ENCODE measurements around the gene FOXF1.

FOXF1 gene

GRCh38 chr16:86496262-86496928, 13.9 kb upstream of the FOXF1 start:
- Histone ChIP-seq H3K36me3 (ENCODE audit: insufficient read depth, insufficient read length, low read length) (no peaks in the 10 kb centered on the region), H3K27me3 (ENCODE audit: insufficient read depth, insufficient read length) (peaks cover 98% of the 10 kb centered on the region), H3K4me1 (ENCODE audit: insufficient read depth, insufficient read length) (peaks cover 5% of the 10 kb centered on the region), H3K9me3 (ENCODE audit: insufficient read depth, low read length) (no peaks in the 10 kb centered on the region), H3K4me3 (ENCODE audit: insufficient read length, low read depth) (no peak overlapping the region), H3K9ac (ENCODE audit: insufficient read length, low read depth) (no peak overlapping the region)
- DNase-seq (ENCODE audit: low read depth, low spot score): no peak
- no peak for TF ChIP-seq YY1 (IDR thresholded peaks at IDR 0.05; ENCODE audit: insufficient read depth, insufficient read length)
- TF ChIP-seq SUZ12 (IDR thresholded peaks at IDR 0.05; ENCODE audit: extremely low read depth, insufficient read depth, insufficient read length): peak; percentile 62

GRCh38 chr16:86496929-86497461, 13.3 kb upstream of the FOXF1 start:
- peak overlapping the region; percentile 22 for H3K4me3 ChIP-seq (ENCODE audit: insufficient read length, low read depth)
- peaks cover 98% of the 10 kb centered on the region for H3K27me3 ChIP-seq (ENCODE audit: insufficient read depth, insufficient read length)
- no peaks in the 10 kb centered on the region for H3K36me3 ChIP-seq (ENCODE audit: insufficient read depth, insufficient read length, low read length)
- no peaks in the 10 kb centered on the region for H3K9me3 ChIP-seq (ENCODE audit: insufficient read depth, low read length)
- no peak for DNase-seq (ENCODE audit: low read depth, low spot score)
- H3K9ac ChIP-seq (ENCODE audit: insufficient read length, low read depth): no peak overlapping the region
- TF ChIP-seq ZNF274 (IDR thresholded peaks at IDR 0.05; ENCODE audit: low read depth, low read length) (no peak), YY1 (IDR thresholded peaks at IDR 0.05; ENCODE audit: insufficient read depth, insufficient read length) (no peak), SUZ12 (IDR thresholded peaks at IDR 0.05; ENCODE audit: extremely low read depth, insufficient read depth, insufficient read length) (peak; percentile 91)
- H3K4me1 ChIP-seq (ENCODE audit: insufficient read depth, insufficient read length): peaks cover 5% of the 10 kb centered on the region

- no peaks in the 10 kb centered on the region for H3K36me3 ChIP-seq (ENCODE audit: insufficient read depth, insufficient read length, low read length)
- no peak overlapping the region for H3K4me3 ChIP-seq (ENCODE audit: insufficient read length, low read depth)
- H3K9ac ChIP-seq (ENCODE audit: insufficient read length, low read depth): no peak overlapping the region
- H3K27me3 ChIP-seq (ENCODE audit: insufficient read depth, insufficient read length): peaks cover 98% of the 10 kb centered on the region
- H3K4me1 ChIP-seq (ENCODE audit: insufficient read depth, insufficient read length): peaks cover 5% of the 10 kb centered on the region
- no peak for TF ChIP-seq ZNF274 (IDR thresholded peaks at IDR 0.05; ENCODE audit: low read depth, low read length)
- H3K9me3 ChIP-seq (ENCODE audit: insufficient read depth, low read length): no peaks in the 10 kb centered on the region
- DNase-seq (ENCODE audit: low read depth, low spot score): no peak
Observed at GRCh38 chr16:86497551-86498021, 12.7 kb upstream of the FOXF1 start.

GRCh38 chr16:86498155-86498670, 12.1 kb upstream of the FOXF1 start:
- Histone ChIP-seq H3K9me3 (ENCODE audit: insufficient read depth, low read length) (no peaks in the 10 kb centered on the region), H3K4me3 (ENCODE audit: insufficient read length, low read depth) (peak overlapping the region; percentile 12), H3K27me3 (ENCODE audit: insufficient read depth, insufficient read length) (peaks cover 98% of the 10 kb centered on the region), H3K36me3 (ENCODE audit: insufficient read depth, insufficient read length, low read length) (no peaks in the 10 kb centered on the region), H3K9ac (ENCODE audit: insufficient read length, low read depth) (peak overlapping the region; percentile 51), H3K4me1 (ENCODE audit: insufficient read depth, insufficient read length) (peaks cover 5% of the 10 kb centered on the region)
- no peak for TF ChIP-seq YY1 (IDR thresholded peaks at IDR 0.05; ENCODE audit: insufficient read depth, insufficient read length)
- TF ChIP-seq ZNF274 (IDR thresholded peaks at IDR 0.05; ENCODE audit: low read depth, low read length): no peak
- peak; percentile 94 for TF ChIP-seq SUZ12 (IDR thresholded peaks at IDR 0.05; ENCODE audit: extremely low read depth, insufficient read depth, insufficient read length)
- no peak for DNase-seq (ENCODE audit: low read depth, low spot score)

- DNase-seq (ENCODE audit: low read depth, low spot score): no peak
- TF ChIP-seq ZNF274 (IDR thresholded peaks at IDR 0.05; ENCODE audit: low read depth, low read length) (no peak), SUZ12 (IDR thresholded peaks at IDR 0.05; ENCODE audit: extremely low read depth, insufficient read depth, insufficient read length) (peak; percentile 99)
- Histone ChIP-seq H3K4me1 (ENCODE audit: insufficient read depth, insufficient read length) (peaks cover 5% of the 10 kb centered on the region), H3K9ac (ENCODE audit: insufficient read length, low read depth) (peak overlapping the region; percentile 51), H3K4me3 (ENCODE audit: insufficient read length, low read depth) (peak overlapping the region; percentile 12), H3K27me3 (ENCODE audit: insufficient read depth, insufficient read length) (peaks cover 98% of the 10 kb centered on the region), H3K36me3 (ENCODE audit: insufficient read depth, insufficient read length, low read length) (no peaks in the 10 kb centered on the region), H3K9me3 (ENCODE audit: insufficient read depth, low read length) (no peaks in the 10 kb centered on the region)
Observed at GRCh38 chr16:86498671-86499439, 11.5 kb upstream of the FOXF1 start.

GRCh38 chr16:86499440-86499786, 10.9 kb upstream of the FOXF1 start:
- peaks cover 98% of the 10 kb centered on the region for H3K27me3 ChIP-seq (ENCODE audit: insufficient read depth, insufficient read length)
- H3K9me3 ChIP-seq (ENCODE audit: insufficient read depth, low read length): no peaks in the 10 kb centered on the region
- no peak for DNase-seq (ENCODE audit: low read depth, low spot score)
- no peak overlapping the region for H3K9ac ChIP-seq (ENCODE audit: insufficient read length, low read depth)
- H3K36me3 ChIP-seq (ENCODE audit: insufficient read depth, insufficient read length, low read length): no peaks in the 10 kb centered on the region
- H3K4me3 ChIP-seq (ENCODE audit: insufficient read length, low read depth): no peak overlapping the region
- H3K4me1 ChIP-seq (ENCODE audit: insufficient read depth, insufficient read length): peaks cover 5% of the 10 kb centered on the region
- TF ChIP-seq SUZ12 (IDR thresholded peaks at IDR 0.05; ENCODE audit: extremely low read depth, insufficient read depth, insufficient read length) (no peak), ZNF274 (IDR thresholded peaks at IDR 0.05; ENCODE audit: low read depth, low read length) (no peak), YY1 (IDR thresholded peaks at IDR 0.05; ENCODE audit: insufficient read depth, insufficient read length) (no peak)

Data from NT2/D1 (cell line).